Measurements from ENCODE around the gene MBP.

The MBP gene

GRCh38 chr18:76931171-76931570 lies 201.4 kb downstream of the MBP start:
- DNase-seq = no peak
